Tibial nerve (tissue), 4 donors: ENCODE results near the gene LPCAT2.

Source experiments
- CTCF ChIP-seq, 5 experiments: fragments of 200-600 bp in 3 of 5; fragments of 450-650 bp in 2 of 5; sonication (generic) in 3 of 5; IDR thresholded peaks; one replicate each; pipeline ENCODE4 v1.5.1; 2016 to 2019; ENCODE audit warnings: antibody characterized with exemption in 5 of 5, mild to moderate bottlenecking in 3 of 5, moderate library complexity in 2 of 5
- EP300 ChIP-seq, 2 donors: sonication (generic); formaldehyde crosslinking; IDR thresholded peaks; one replicate each; pipeline ENCODE4 v1.6.1; 2017; ENCODE audit warnings: antibody characterized with exemption in 2 of 2, mild to moderate bottlenecking in 1 of 2

- TF ChIP-seq CTCF (IDR thresholded peaks at IDR 0.05) (no peak), EP300 (IDR thresholded peaks at IDR 0.05) (no peak)
Observed at GRCh38 chr16:55462241-55462640, 46.6 kb upstream of the LPCAT2 start.
